Tibial nerve (tissue), 4 donors: ENCODE data around the gene ERO1B.

Experiments
- CTCF ChIP-seq, 5 experiments: fragments of 200-600 bp in 3 of 5; fragments of 450-650 bp in 2 of 5; sonication (generic) in 3 of 5; IDR thresholded peaks; one replicate each; pipeline ENCODE4 v1.5.1; 2016 to 2019; ENCODE audit warnings: antibody characterized with exemption in 5 of 5, mild to moderate bottlenecking in 3 of 5, moderate library complexity in 2 of 5
- EP300 ChIP-seq, 2 donors: sonication (generic); formaldehyde crosslinking; IDR thresholded peaks; one replicate each; pipeline ENCODE4 v1.6.1; 2017; ENCODE audit warnings: antibody characterized with exemption in 2 of 2, mild to moderate bottlenecking in 1 of 2

GRCh38 chr1:236325567-236325966 is 43.8 kb upstream of the ERO1B start:
- TF ChIP-seq CTCF (IDR thresholded peaks at IDR 0.05) = no peak
- TF ChIP-seq EP300 (IDR thresholded peaks at IDR 0.05) = no peak
